CD14-positive monocyte (primary cell): ENCODE data around the gene PDZD8. TPM values are rescaled to one million over a fixed set of nuclear protein-coding genes. Genes with fewer than 3 reads are reported as not detected.

ENCODE experiments used
- DNase-seq, 3 donors: peaks; one replicate each; pipeline ENCODE4 v3.0.0-alpha.2; 2011 to 2022
- H2AFZ ChIP-seq: 2 replicates; pipeline ENCODE4 v1.6.0; 2012; ENCODE audit warnings: mild to moderate bottlenecking, low read depth, low read length, inconsistent platforms; ENCODE audit not compliant: insufficient read depth, poor library complexity, severe bottlenecking
- H3K27ac ChIP-seq, 2 donors: 1 replicate in 1 of 2; 2 replicates in 1 of 2; pipeline ENCODE4 v1.5.1; 2012 to 2013; ENCODE audit warnings: low read length in 2 of 2, control low read depth in 1 of 2, inconsistent platforms in 1 of 2, low read depth in 1 of 2, mild to moderate bottlenecking in 1 of 2
- H3K27me3 ChIP-seq, 2 donors: one replicate each; pipeline versions ENCODE4 v1.6.0 to v1.6.1; 2011 to 2013; ENCODE audit warnings: low read length in 2 of 2; ENCODE audit not compliant: control insufficient read depth in 2 of 2, insufficient read depth in 2 of 2
- H3K36me3 ChIP-seq, 2 donors: replicated peaks in 1 of 2; 1 replicate in 1 of 2; 2 replicates in 1 of 2; pipeline versions ENCODE4 v1.5.1 to v1.6.1; 2012 to 2013; ENCODE audit warnings: low read length in 2 of 2, control low read depth in 1 of 2, inconsistent platforms in 1 of 2, mild to moderate bottlenecking in 1 of 2; ENCODE audit not compliant: insufficient read depth in 2 of 2, control insufficient read depth in 1 of 2
- H3K4me1 ChIP-seq, 2 donors: 1 replicate in 1 of 2; 2 replicates in 1 of 2; pipeline versions ENCODE4 v1.5.1 to v1.6.1; 2012 to 2013; ENCODE audit warnings: low read length in 2 of 2, control low read depth in 1 of 2, inconsistent platforms in 1 of 2, mild to moderate bottlenecking in 1 of 2, moderate library complexity in 1 of 2; ENCODE audit not compliant: insufficient read depth in 2 of 2, control insufficient read depth in 1 of 2
- H3K4me2 ChIP-seq: replicated peaks from 2 replicates; pipeline ENCODE3; 2012; ENCODE audit warnings: low read length, moderate library complexity, mild to moderate bottlenecking; ENCODE audit not compliant: poor library complexity, severe bottlenecking; ENCODE audit errors: extremely low read depth
- H3K4me3 ChIP-seq, 3 experiments: fragments of 200-600 bp in 1 of 3; sonication (generic) in 1 of 3; replicated peaks in 1 of 3; 1 replicate in 2 of 3; 2 replicates in 1 of 3; pipeline ENCODE4 v1.5.1; 2011 to 2013; ENCODE audit warnings: low read length in 3 of 3, mild to moderate bottlenecking in 3 of 3, control low read depth in 2 of 3, low read depth in 2 of 3, inconsistent platforms in 1 of 3, moderate library complexity in 1 of 3
- H3K79me2 ChIP-seq: 2 replicates; pipeline ENCODE4 v1.6.0; 2012; ENCODE audit warnings: mild to moderate bottlenecking, control low read depth, inconsistent platforms, low read length, moderate library complexity; ENCODE audit not compliant: insufficient read depth
- H3K9ac ChIP-seq: 2 replicates; pipeline ENCODE4 v1.6.0; 2017; ENCODE audit warnings: low read length, mild to moderate bottlenecking; ENCODE audit not compliant: insufficient read depth, poor library complexity, severe bottlenecking
- H3K9me3 ChIP-seq, 2 donors: replicated peaks in 1 of 2; 1 replicate in 1 of 2; 2 replicates in 1 of 2; pipeline versions ENCODE4 v1.5.1 to v1.6.1; 2012 to 2013; ENCODE audit warnings: low read length in 2 of 2, control low read depth in 1 of 2; ENCODE audit not compliant: control insufficient read depth in 1 of 2, insufficient read depth in 1 of 2
- H4K20me1 ChIP-seq: 2 replicates; pipeline ENCODE4 v1.6.0; 2012; ENCODE audit warnings: mild to moderate bottlenecking, low read length, control low read depth, moderate library complexity; ENCODE audit not compliant: insufficient read depth
- H3K27ac Mint-ChIP-seq, 7 donors: one replicate each; pipeline ENCODE4 v1.8.0; 2020; ENCODE audit warnings: mild to moderate bottlenecking in 7 of 7, mixed read lengths in 7 of 7, moderate library complexity in 6 of 7, inconsistent platforms in 2 of 7
- H3K27me3 Mint-ChIP-seq, 3 donors: one replicate each; pipeline ENCODE4 v1.8.0; 2021 to 2022; ENCODE audit warnings: low read depth in 3 of 3, mild to moderate bottlenecking in 3 of 3, mixed read lengths in 3 of 3, moderate library complexity in 3 of 3, inconsistent platforms in 1 of 3
- H3K36me3 Mint-ChIP-seq, 2 donors: one replicate each; pipeline ENCODE4 v1.8.0; 2020; ENCODE audit warnings: mixed read lengths in 2 of 2, inconsistent platforms in 1 of 2, mild to moderate bottlenecking in 1 of 2
- H3K4me1 Mint-ChIP-seq: one replicate; pipeline ENCODE4 v1.8.0; 2020; ENCODE audit warnings: mild to moderate bottlenecking, mixed read lengths
- H3K4me3 Mint-ChIP-seq, 2 donors: one replicate each; pipeline ENCODE4 v1.8.0; 2020; ENCODE audit warnings: mild to moderate bottlenecking in 2 of 2, mixed read lengths in 2 of 2, moderate library complexity in 1 of 2
- H3K9me3 Mint-ChIP-seq, 7 donors: one replicate each; pipeline ENCODE4 v1.8.0; 2020 to 2022; ENCODE audit warnings: mixed read lengths in 7 of 7, mild to moderate bottlenecking in 6 of 7, moderate library complexity in 6 of 7, inconsistent platforms in 2 of 7
- CTCF ChIP-seq: fragments of 200-600 bp; IDR thresholded peaks from one replicate; pipeline ENCODE4 v1.8.0; 2022; ENCODE audit warnings: antibody characterized with exemption, mild to moderate bottlenecking
- WGBS: methylation state at CpG from one replicate; pipeline ENCODE4 v1.1.5; 2013; ENCODE audit warnings: missing lambda C conversion rate; ENCODE audit not compliant: insufficient coverage; 5-methylcytosine and 5-hydroxymethylcytosine counted together
- intact Hi-C, 2 donors: fragments of 100-400 bp; cut with micrococcal nuclease; formaldehyde crosslinking; loops; one replicate each; pipeline versions ENCODE4 v1.15.0 to v1.15.1; 2023
- polyA plus RNA-seq, 3 donors: library from polyadenylated mRNA; depleted of rRNA in 1 of 3; unstranded in 2 of 3; stranded (reverse) in 1 of 3; fragments of 300-500 nt in 2 of 3; fragments of >200 nt in 1 of 3; fragmentation: Illumina TruSeq in 2 of 3; gene quantifications; 1 replicate in 2 of 3; 2 replicates in 1 of 3; pipeline ENCODE4 v1.2.3, GENCODE V29; 2012 to 2021

The PDZD8 gene
- polyA plus RNA-seq, 3 donors: 4.6 to 104 (median 9.0) TPM

- peak overlapping the region; percentile 24 to 85 (median 75) for H3K27ac Mint-ChIP-seq
- Histone ChIP-seq H3K27ac (peak overlapping the region in 1 of 2 donors; percentile 42), H3K79me2 (peaks cover 90% of the 10 kb centered on the region), H3K9me3 (no peaks in the 10 kb centered on the region), H3K4me1 (peaks cover 45 to 66% of the 10 kb centered on the region in 2 donors), H2AFZ (no peak overlapping the region), H3K36me3 (no peaks in the 10 kb centered on the region), H3K27me3 (no peaks in the 10 kb centered on the region), H3K4me3 (peak overlapping the region in 1 of 3 experiments; percentile 29), H4K20me1 (peaks cover 23% of the 10 kb centered on the region), H3K9ac (no peak overlapping the region), H3K4me2 (peak overlapping the region; percentile 23)
- H3K27me3 Mint-ChIP-seq: no peaks in the 10 kb centered on the region
- no peak for TF ChIP-seq CTCF
- DNase-seq: peak in 1 of 3 donors; percentile 36
- peaks cover 66% of the 10 kb centered on the region for H3K4me1 Mint-ChIP-seq
- H3K36me3 Mint-ChIP-seq: peaks cover 2 to 3% of the 10 kb centered on the region in 2 donors
- no peaks in the 10 kb centered on the region for H3K9me3 Mint-ChIP-seq
- intact Hi-C loops: no loop called here
- 13% methylated on average over 1 of the region's 2 CpGs for WGBS
- H3K4me3 Mint-ChIP-seq: peak overlapping the region in 1 of 2 donors; percentile 63
Measured at GRCh38 chr10:117353684-117354083, 21.6 kb downstream of the PDZD8 start.

GRCh38 chr10:117352724-117353123 is 22.5 kb downstream of the PDZD8 start:
- H3K36me3 ChIP-seq: no peaks in the 10 kb centered on the region
- H3K4me1 ChIP-seq: peaks cover 45 to 69% of the 10 kb centered on the region in 2 donors
- no peak overlapping the region for H3K9ac ChIP-seq
- no peak for DNase-seq
- Mint-ChIP-seq H3K36me3 (peaks cover 0 to 3% of the 10 kb centered on the region in 2 donors), H3K4me3 (no peak overlapping the region), H3K4me1 (peaks cover 67% of the 10 kb centered on the region), H3K27me3 (no peaks in the 10 kb centered on the region), H3K9me3 (no peaks in the 10 kb centered on the region), H3K27ac (peak overlapping the region in 3 of 7 donors; percentile 5 to 73 (median 70))
- H3K79me2 ChIP-seq: peaks cover 90% of the 10 kb centered on the region
- no peaks in the 10 kb centered on the region for H3K9me3 ChIP-seq
- no CpG with 5 or more reads among the region's 2 CpGs for WGBS
- no peak overlapping the region for H3K27ac ChIP-seq
- H3K27me3 ChIP-seq: no peaks in the 10 kb centered on the region
- H4K20me1 ChIP-seq: peaks cover 18% of the 10 kb centered on the region
- TF ChIP-seq CTCF: no peak
- no peak overlapping the region for H2AFZ ChIP-seq
- no peak overlapping the region for H3K4me2 ChIP-seq
- H3K4me3 ChIP-seq: no peak overlapping the region
- intact Hi-C loops: no loop called here
